D721Med (cell line): ENCODE results near the gene CCN5.
"Not testable (repeated sequence)": the region's sequence is repeated elsewhere in the genome, so short reads cannot be mapped to it uniquely, and the experiment has no call there.

Experiments
- DNase-seq: peaks from one replicate; pipeline ENCODE4 v3.0.0; 2011; ENCODE audit warnings: low spot score; ENCODE audit not compliant: insufficient read length
- FAIRE-seq: peaks from 2 replicates; lab custom pipeline; 2011; peaks lifted over from hg19 to GRCh38; lab: Jason Lieb, UNC
- CTCF ChIP-seq: IDR thresholded peaks from 2 replicates; pipeline ENCODE4 v1.5.1; 2012; ENCODE audit warnings: mild to moderate bottlenecking, control low read depth; ENCODE audit not compliant: insufficient read depth; ENCODE audit errors: missing control alignments

The CCN5 gene

GRCh38 chr20:44714701-44715498 lies at the start of gene CCN5:
Gene CCN5 (plus strand): TSS chr20:44715369. CDS start chr20:44715391, 22 bp downstream.
- no peak for TF ChIP-seq CTCF
- FAIRE-seq (no peak), DNase-seq (no peak)

- no peak for DNase-seq
- no peak for FAIRE-seq
- no peak for TF ChIP-seq CTCF
These were observed 49.1 kb upstream of the CCN5 start for GRCh38 chr20:44666066-44666465.

GRCh38 chr20:44670851-44671250 lies 44.3 kb upstream of the CCN5 start:
- not testable (repeated sequence) for FAIRE-seq

GRCh38 chr20:44671541-44671940 lies 43.6 kb upstream of the CCN5 start:
- FAIRE-seq, DNase-seq: not testable (repeated sequence)

More at GRCh38 chr20:44670851-44671250, 44.3 kb upstream of the CCN5 start:
- DNase-seq, result not testable (repeated sequence)

- DNase-seq, result not testable (repeated sequence)
These were observed 42.8 kb upstream of the CCN5 start for GRCh38 chr20:44672318-44672902.

GRCh38 chr20:44678242-44678641 lies 36.9 kb upstream of the CCN5 start:
- no peak for TF ChIP-seq CTCF
- FAIRE-seq, result no peak

More at GRCh38 chr20:44672318-44672902, 42.8 kb upstream of the CCN5 start:
- not testable (repeated sequence) for FAIRE-seq

GRCh38 chr20:44678990-44679611 lies 36.1 kb upstream of the CCN5 start:
- DNase-seq (no peak), FAIRE-seq (no peak)
- no peak for TF ChIP-seq CTCF

More at GRCh38 chr20:44678242-44678641, 36.9 kb upstream of the CCN5 start:
- DNase-seq, result no peak

GRCh38 chr20:44681796-44682566 lies 33.2 kb upstream of the CCN5 start:
- no peak for DNase-seq
- TF ChIP-seq CTCF, result no peak
- FAIRE-seq, result no peak
